Measurements from ENCODE around the gene ABCC9.
A peak's percentile ranks its signal among the peaks of the same experiment; 100 is the strongest.

ABCC9 gene

GRCh38 chr12:21877293-21877982, 63.8 kb downstream of the ABCC9 start:
- DNase-seq (ENCODE audit: low read depth in 2 of 2) = no peak

GRCh38 chr12:21865846-21866245, 75.4 kb downstream of the ABCC9 start:
- DNase-seq (ENCODE audit: low read depth in 2 of 2) = no peak

DNA sequence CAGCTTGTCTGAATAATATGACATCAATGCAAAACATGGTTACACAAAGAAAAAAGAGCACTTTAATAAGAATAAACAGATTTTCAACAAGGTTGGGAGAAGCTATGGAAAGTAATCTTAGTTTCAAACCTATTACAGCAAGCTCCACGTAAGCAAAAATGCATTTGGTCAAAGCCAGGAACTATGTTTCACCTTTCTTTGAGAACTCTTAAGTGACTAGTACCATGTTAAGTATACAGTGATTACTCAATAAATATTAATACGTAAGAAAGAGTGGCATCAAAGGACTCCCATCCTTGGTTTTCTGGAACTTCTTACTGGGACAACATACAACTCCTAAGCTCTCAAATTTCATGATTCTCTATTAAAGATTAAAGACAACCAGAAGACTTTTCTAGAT, 80.7 kb downstream of the ABCC9 start:
- no peak for DNase-seq (ENCODE audit: low read depth in 2 of 2)

- DNase-seq (ENCODE audit: low read depth in 2 of 2) = no peak
These were observed 81.1 kb downstream of the ABCC9 start for GRCh38 chr12:21860128-21860527.

DNA sequence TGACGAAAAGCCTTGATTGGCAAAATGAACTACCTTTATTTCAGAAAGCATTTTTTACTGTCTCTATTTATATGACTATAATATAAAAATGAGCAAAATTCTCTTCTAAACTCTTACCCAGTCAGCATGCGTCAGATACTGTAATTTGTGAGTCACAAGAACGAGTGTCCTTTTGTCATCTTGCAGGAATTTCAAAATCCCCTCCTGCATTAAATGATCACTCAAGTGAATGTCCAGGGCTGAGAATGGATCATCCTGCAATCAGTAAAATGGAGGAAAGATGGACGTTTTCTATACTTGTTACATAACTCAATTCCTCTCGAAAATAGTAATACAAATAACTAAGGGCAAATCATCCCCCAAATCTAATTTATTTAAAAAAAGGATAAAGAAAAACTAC, 89.0 kb downstream of the ABCC9 start:
- DNase-seq (ENCODE audit: low read depth in 2 of 2) = peak in 1 of 2 experiments; percentile 15

GRCh38 chr12:21851151-21851550, 90.1 kb downstream of the ABCC9 start:
- DNase-seq (ENCODE audit: low read depth in 2 of 2) = no peak

DNA sequence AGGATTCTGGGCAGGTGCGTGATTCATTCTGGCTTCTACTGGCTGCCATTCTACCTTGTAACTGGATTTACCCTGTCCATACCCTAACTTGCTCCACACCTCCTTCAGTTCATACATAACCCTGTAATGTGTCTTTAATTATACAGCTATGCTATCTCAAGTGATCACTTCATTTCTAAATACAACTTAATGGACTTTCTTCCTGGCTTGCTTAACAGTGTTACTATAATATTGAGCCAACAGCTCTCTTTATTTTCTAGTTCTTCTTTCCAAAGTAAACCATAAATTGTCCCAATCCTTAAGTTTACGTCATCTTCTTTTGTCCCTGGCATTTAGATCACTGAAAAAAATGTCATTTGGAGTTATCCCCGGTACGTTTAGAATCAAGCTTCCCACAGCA, 90.8 kb downstream of the ABCC9 start:
- DNase-seq (ENCODE audit: low read depth in 2 of 2) = no peak

GRCh38 chr12:21849878-21850277, 91.3 kb downstream of the ABCC9 start:
- no peak for DNase-seq (ENCODE audit: low read depth in 2 of 2)

DNA sequence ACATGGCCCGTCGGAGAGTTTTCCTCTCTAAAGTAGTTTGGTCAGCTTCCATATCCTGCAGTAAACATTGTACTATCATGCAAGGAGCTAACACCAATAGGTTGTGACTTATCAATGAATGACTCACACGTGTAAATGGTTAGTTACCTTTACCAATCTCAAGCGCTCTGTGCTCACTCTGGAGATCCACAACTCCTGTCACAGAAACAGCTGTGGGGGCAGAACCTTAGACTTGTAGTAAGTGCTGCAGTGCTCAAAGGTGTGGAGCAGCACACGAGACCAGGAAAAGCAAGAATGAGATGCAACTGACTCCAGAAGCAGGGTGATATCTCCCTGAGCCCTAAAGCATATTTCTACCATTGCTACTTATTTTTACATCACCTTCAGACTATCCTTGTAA, 93.0 kb downstream of the ABCC9 start:
- no peak for DNase-seq (ENCODE audit: low read depth in 2 of 2)

GRCh38 chr12:21843795-21844194, 97.4 kb downstream of the ABCC9 start:
- no peak for DNase-seq (ENCODE audit: low read depth in 2 of 2)

GRCh38 chr12:21839776-21840175, 101.5 kb downstream of the ABCC9 start:
- no peak for DNase-seq (ENCODE audit: low read depth in 2 of 2)

- no peak for DNase-seq (ENCODE audit: low read depth in 2 of 2)
These were observed 103.4 kb downstream of the ABCC9 start for GRCh38 chr12:21837847-21838246.

DNA sequence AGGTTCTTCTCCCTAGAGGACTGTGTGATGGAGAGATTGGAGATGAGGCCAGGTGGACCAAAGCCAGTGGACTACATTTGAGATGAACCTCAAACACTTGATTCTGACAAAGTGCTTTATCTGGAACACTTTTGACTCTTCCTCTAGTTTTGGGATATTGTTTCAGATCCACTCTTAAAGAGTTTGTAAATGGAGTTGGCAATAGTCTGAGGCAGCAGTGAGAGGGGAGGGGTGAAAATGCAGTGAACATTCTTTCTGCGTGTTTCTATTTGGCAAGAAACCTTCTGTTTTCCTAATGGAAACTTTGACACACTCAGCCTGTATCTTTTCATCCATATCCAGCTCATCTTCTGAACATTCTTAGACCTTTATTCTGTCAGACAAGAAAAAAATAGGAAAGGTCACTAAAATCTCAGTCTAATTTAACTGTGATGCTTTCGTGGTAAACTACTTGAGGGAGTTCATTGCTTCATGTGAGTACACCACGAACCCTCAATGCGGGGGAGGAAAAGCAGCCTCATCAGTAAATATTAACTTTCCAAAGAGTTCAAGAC, 109.4 kb downstream of the ABCC9 start:
- peak in 1 of 2 experiments; percentile 33 for DNase-seq (ENCODE audit: low read depth in 2 of 2)

DNA sequence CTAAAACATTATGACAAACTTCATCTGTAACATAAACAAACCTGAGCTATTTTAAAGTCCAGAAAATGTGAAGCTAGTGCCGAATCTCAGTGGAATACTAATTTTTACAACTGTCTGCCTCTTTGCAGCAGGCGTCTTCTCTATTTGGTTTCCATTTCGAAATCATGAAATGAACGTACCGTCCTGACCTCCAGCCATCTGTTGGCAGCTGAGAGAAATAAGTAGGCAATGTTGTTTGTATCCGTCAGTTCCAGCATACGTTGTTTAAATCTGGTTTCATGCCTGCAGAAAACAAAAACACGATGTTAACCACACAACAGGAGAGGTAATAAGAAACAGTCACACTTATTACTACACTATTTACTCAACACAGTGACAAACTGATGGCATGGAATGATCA, 112.4 kb downstream of the ABCC9 start:
- no peak for DNase-seq (ENCODE audit: low read depth in 2 of 2)

- DNase-seq (ENCODE audit: low read depth in 2 of 2) = no peak
These were observed 113.0 kb downstream of the ABCC9 start for GRCh38 chr12:21828136-21828775.

GRCh38 chr12:21827083-21827482, 114.1 kb downstream of the ABCC9 start:
- no peak for DNase-seq (ENCODE audit: low read depth in 2 of 2)

- DNase-seq (ENCODE audit: low read depth in 2 of 2) = no peak
These were observed 114.7 kb downstream of the ABCC9 start for GRCh38 chr12:21826618-21826910.

DNA sequence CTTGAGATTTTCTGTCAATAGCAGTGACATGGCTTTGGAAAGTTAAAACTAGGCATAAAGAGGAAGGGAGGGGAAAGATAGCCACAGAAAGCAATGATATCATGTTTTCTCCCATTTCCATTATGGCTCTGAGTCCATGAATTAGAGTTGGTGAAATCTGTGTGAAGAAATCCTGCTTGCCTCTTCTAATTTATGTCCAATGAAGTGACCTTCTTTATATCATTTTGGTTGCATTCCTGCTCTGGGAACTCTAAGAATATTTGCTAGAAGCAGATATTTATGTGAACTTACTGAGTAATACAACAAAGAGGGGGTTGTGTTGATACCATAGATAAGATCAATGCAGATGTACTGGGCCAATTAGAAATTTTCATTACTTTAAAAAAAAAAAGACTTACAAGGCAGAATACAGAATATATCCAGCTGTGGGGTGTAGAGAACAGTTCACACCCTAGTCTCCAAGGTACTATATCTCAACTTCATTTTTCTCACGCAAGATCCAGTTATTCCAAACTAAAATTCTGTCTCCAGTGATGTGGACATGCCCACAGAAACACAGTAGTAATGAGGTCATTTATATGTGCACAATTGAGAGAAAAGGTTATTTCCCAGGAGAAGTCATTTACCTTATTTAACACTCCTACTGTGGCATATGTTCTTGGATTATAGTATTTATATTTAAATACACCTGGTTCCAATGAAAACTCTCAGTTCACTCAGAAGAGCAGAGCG, 115.2 kb downstream of the ABCC9 start:
- no peak for DNase-seq (ENCODE audit: low read depth in 2 of 2)

DNA sequence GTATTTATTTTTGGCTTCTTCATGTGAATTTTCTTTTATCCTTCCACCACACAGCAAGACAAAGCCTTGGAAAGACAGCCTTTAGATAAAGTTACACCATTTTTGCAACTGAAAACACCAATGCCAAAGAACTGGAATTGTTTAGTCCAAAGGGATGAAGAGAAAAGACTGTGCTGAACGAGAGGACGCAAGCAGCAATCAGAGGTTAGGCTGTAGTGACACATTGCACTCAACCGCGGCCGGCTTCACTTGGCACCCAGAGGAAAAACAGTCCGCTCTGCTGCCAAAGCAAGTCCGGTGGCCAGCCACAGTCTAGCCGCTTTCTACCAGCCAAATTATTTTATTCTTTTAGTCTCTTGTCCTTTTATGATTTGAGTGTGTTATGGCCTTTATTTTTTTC, 117.6 kb downstream of the ABCC9 start:
- no peak for DNase-seq (ENCODE audit: low read depth in 2 of 2)

DNA sequence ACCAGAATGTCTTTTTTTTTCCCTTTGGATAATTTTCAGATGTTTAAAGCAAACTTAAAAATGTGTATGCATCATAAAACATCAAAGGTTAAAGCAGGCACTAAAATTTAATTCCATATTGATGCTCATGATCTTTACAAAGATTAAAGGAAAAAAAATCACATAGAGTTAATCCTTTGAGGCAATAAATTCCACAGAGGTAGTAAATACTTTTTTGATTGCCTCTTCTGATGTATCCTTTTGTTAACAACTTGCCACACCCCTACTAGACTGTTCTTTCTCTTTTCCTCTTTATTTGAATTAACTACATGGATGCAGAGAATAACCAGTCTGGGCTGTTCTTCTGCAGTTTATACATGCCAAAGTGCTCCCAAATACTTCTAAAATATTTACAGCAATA, 121.5 kb downstream of the ABCC9 start:
- no peak for DNase-seq (ENCODE audit: low read depth in 2 of 2)

DNA sequence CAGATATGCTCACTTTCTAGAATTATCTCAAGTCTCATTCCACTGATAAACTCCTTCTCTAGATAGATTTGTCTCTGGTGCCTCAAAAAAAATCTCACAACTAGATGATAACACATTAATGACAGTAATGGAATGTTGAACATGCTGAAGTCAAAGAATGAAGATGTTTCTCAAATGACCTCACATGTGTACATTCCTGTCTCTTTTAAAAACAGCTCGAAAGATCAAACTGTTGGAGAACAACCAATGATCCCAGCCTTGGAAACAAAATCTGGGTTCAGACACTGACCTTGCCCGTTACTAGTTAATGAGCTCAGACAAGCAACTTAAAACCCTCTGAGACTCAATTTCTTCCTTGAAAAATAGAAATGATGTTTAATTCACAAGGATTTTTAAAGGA, 122.0 kb downstream of the ABCC9 start:
- DNase-seq (ENCODE audit: low read depth in 2 of 2) = peak in 1 of 2 experiments; percentile 14

DNA sequence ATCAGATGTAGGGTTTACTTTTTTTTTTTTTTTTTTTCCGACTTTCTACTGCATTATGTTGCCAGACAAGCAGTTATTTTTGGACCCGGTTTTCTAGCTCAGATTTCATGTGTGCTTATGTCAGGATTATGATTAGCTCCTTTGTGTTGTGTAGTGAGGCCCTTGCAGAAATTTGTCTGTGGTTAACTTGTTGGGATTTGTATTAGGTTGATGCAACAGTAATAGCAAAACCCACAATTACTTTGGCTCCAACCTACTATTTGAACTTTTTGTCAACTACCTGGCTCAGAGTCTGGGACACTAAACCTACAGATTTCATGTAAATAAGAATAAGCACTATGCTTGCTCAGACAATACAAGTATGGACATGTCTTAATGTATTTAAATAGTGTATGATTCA, 122.6 kb downstream of the ABCC9 start:
- peak in 1 of 2 experiments; percentile 20 for DNase-seq (ENCODE audit: low read depth in 2 of 2)

Measured in fibroblast of skin of left biceps (primary cell).